GM18498 (cell line): ENCODE data around the gene NOP14.
"Not testable (repeated sequence)": the region's sequence is repeated elsewhere in the genome, so short reads cannot be mapped to it uniquely, and the experiment has no call there.

Source experiments
- ATAC-seq: cut with Tn5 transposase; IDR thresholded peaks from one replicate; pipeline ENCODE4 v1.9.1; 2021; ENCODE audit warnings: mild to moderate bottlenecking, moderate library complexity; ENCODE audit not compliant: unreplicated experiment

The NOP14 gene

GRCh38 chr4:2918300-2918699 is 44.9 kb downstream of the NOP14 start:
- not testable (repeated sequence) for ATAC-seq

DNA sequence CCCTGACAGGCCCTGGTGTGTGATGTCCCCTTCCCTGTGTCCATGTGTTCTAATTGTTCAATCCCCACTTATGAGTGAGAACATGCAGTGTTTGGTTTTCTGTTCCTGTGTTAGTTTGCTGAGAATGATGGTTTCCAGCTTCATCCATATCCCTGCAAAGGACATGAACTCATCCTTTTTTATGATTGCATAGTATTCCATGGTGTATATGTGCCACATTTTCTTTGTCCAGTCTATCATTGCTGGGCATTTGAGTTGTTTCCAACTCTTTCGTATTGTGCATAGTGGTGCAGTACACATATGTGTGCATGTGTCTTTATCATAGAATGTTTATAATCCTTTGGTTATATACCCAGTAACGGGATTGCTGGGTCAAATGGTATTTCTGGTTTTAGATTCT is 46.5 kb downstream of the NOP14 start:
- not testable (repeated sequence) for ATAC-seq

GRCh38 chr4:2915789-2916188 is 47.4 kb downstream of the NOP14 start:
- ATAC-seq: no peak

DNA sequence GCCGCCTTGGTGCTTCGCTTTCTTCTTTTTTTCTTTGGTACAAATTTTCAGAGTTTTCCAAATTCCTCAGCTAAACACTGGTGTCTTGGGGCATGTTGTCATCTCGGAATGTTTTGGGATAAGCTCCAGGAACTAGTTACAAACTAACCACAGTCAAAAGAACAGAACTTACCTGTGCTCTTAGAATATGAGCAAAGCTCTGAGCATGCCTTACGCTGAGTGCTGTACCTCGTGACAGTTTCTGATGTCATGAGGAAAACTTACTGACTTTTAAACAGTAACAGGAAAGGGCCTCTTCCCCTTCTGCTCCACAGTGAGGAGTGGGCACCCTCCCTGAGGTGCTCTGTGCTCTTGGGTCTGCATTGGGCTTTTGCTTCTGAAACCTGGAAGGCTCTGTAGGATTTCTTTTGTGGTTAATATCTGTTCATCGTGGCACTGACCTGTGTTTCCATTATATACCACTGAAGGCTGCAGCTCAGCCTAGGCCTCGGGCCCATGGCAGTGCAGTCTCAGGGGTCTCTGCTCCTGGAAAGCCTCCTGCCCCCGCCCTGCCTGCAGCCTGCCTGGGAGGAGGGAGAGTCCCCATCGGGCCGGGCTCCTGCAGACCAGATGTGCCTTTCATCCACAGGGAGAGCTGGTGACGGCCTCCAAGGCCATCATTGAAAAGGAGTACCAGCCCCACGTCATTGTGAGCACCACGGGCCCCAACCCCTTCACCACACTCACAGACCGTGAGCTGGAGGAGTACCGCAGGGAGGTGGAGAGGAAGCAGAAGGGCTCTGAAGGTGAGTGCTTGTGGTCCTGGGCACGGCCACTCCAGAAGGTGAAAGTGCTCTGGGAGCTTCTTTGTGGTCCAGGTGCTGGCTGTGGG is 48.7 kb downstream of the NOP14 start:
- no peak for ATAC-seq

DNA sequence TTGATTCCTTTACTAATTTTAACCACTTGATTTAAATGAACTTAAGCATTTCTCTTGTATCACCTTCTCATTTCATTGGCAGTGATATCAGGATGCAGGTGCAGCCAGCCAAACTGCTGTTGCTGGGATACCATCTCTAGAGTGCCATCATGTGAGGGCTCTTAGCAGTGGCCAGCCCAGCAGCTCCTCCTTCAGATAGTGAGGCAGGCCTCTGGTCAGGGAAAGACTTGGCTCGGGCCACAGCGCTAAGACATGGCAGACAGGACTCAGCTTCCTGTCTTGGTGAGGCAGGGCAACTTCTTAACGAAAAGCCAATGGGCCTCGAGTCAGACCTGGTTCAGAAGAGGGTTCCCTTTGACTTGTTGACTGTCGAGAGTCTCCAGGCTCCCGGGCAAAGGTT is 50.0 kb downstream of the NOP14 start:
- ATAC-seq: no peak

- no peak for ATAC-seq
Observed at GRCh38 chr4:2911868-2912267, 51.3 kb downstream of the NOP14 start.

DNA sequence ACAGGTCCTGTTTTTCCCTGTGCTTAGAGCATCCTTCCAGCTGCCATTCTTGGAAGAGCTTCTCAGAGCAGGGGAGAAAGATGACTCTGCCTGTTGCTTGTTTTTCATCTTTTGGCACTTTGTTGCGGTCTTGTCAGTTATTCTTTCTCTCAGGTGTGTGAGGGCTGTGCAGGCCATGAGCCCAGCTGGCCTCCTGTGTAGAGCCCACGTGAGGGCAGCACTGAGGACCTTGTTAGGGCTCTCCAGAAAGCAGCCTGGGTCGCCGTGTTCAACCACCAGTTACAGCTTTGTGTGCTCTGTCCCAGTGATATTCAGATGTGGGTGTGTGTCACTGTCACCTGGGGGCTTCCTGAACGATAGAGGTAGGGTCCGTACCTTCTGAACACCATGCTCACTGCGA is 52.8 kb downstream of the NOP14 start:
- ATAC-seq: no peak

DNA sequence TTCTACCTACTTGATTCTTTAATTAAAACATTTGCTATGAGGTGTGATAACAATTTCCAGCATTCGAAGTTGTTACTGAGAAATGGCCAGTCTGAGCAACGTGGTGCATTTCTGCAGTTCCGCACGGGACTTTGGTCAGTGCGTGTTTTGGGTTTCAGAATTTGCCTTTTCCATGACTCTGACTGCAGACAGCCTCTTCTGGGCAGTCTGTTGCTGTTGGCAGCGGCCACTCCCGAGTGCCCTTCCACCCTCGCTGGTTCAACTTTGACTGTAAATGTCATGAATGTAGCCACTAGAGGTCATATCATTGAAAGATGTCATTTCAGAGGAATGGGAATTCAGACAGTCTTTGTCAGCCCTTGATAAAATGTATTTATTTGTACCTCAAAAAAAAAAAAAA is 53.6 kb downstream of the NOP14 start:
- no peak for ATAC-seq

DNA sequence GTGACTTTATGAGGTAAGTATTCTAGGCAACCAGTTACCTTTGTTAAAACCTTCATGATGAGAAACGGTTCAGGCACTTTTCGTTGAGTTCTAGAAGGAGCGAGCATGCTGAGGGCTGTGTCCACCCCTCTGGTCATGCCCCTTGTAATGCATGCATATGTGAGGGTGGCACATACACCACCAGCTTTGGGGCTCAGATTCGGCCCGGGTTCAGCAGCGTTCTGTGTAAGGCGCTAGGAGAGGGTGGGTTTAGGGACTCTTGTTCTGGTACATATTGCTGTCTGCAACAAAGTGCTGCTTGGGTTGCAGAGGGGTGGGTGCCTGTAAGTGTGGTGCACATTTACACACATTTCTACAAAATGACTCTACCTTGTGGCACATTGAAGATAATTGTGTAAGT is 54.5 kb downstream of the NOP14 start:
- ATAC-seq: no peak

GRCh38 chr4:2907706-2908293 is 55.4 kb downstream of the NOP14 start:
- no peak for ATAC-seq

DNA sequence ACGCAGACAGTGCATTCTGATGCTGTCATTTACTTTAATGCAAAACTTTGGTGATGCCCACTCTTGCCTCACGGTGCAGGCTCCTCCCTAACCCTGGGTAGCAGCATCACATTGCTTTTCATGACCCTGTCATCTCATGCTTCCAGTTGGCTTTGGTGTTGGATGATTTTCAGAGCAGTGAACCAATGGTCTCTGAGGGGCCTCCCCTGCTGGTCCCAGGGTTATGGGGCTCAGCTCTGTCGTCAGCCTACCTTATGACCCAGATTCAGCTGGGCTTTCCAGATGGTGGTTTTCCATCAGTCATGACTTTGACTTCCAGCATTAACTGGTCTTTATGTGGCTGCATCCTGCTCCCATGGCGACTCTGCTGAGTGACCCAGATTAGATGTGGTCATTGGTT is 56.0 kb downstream of the NOP14 start:
- no peak for ATAC-seq

DNA sequence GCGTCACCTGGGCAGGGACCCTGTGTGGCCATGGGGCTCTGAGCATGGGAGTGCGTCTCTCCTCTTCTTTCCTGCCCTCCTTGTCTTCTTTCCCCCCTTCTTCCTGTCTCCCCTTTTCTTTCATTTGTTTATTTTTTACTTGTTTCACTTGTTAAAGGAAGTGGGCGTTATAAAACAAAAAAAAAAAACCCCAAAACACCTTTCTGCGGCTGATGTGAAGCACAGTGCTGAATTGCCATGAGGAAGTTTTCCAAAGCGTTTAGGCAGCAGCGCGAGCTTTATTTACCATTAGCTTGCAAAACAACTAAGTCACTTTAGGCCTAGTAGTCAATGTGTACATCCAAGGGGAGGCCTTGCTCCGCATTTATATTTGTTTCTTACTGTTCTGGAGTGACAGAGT is 57.0 kb downstream of the NOP14 start:
- ATAC-seq: no peak

DNA sequence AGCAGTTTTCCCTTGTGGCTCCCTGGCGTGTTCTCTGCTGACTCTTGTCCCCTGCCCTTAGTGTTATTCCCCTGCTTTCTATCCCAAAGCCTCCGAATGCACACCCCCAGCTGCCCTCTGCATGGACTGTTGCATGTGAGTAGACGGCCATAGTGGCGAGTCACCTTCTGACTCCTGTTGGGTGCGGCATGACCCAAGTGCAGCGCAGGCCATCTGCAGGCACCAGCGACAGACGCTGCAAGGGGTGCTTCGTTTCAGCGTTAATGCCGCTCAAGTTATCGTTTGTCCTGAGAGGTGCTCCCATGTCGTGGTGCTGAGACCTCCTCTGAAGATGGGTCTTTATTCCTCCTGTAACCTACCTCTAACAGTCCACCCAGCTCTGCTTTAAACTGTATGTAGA is 57.7 kb downstream of the NOP14 start:
- no peak for ATAC-seq

- no peak for ATAC-seq
Observed at GRCh38 chr4:2902126-2902525, 61.1 kb downstream of the NOP14 start.

- ATAC-seq: no peak
Observed at GRCh38 chr4:2901186-2901585, 62.0 kb downstream of the NOP14 start.

DNA sequence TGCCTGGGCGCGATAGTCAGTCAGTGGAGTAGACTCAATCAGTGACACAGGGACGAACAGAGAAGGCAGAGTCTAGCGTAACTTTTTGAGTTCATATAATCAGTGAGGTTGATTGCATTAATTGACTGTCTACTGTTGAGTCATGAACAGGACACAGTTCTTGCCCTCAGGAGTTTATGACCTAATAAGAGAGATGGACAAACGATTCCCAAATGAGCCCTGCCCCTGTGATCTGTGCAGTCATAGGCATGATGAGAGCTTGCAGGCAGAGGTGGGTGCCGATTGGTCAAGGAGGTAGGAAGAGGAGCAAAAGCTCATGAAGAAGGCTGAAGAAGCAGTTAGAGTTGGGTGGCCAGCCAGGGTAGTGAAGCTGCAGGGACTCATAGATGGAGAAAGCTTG is 62.5 kb downstream of the NOP14 start:
- ATAC-seq: no peak

GRCh38 chr4:2898001-2898400 is 65.2 kb downstream of the NOP14 start:
- no peak for ATAC-seq

DNA sequence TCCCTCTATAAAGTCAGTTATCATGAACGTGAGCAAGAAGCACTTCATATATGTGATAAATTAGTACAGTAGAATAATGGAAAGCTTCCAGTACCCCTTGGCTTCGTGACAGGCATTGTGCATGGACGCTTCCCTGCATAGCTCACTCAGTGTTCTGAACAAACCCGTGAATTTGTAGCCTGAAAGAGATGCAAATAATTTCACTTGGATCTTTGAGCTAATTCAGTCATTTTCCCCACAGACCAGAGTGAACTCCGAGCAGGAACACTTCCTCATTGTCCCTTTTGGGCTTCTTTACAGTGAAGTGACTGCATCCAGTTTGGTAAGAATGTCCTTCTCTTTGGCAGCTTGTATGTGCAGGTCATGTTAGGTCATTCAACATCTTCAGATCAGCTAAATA is 69.4 kb downstream of the NOP14 start:
- no peak for ATAC-seq

GRCh38 chr4:2891294-2891693 is 71.9 kb downstream of the NOP14 start:
- ATAC-seq: no peak

- ATAC-seq: no peak
Observed at GRCh38 chr4:2888886-2889285, 74.3 kb downstream of the NOP14 start.
